Uterus (tissue), 2 donors: ENCODE measurements around the gene SH3RF3.

Experiments used
- POLR2A ChIP-seq, 2 donors: fragments of 450-650 bp; IDR thresholded peaks; one replicate each; pipeline ENCODE4 v1.6.1; 2016; ENCODE audit warnings: antibody characterized with exemption in 2 of 2, mild to moderate bottlenecking in 1 of 2, moderate library complexity in 1 of 2
- TF ChIP-seq, protein P1 (sequence below), 4 experiments: fragments of 200-600 bp in 2 of 4; fragments of 450-650 bp in 2 of 4; sonication (generic) in 2 of 4; IDR thresholded peaks; one replicate each; pipeline ENCODE4 v1.5.1; 2016 to 2019; ENCODE audit warnings: antibody characterized with exemption in 4 of 4, mild to moderate bottlenecking in 2 of 4, moderate library complexity in 1 of 4

DNA sequence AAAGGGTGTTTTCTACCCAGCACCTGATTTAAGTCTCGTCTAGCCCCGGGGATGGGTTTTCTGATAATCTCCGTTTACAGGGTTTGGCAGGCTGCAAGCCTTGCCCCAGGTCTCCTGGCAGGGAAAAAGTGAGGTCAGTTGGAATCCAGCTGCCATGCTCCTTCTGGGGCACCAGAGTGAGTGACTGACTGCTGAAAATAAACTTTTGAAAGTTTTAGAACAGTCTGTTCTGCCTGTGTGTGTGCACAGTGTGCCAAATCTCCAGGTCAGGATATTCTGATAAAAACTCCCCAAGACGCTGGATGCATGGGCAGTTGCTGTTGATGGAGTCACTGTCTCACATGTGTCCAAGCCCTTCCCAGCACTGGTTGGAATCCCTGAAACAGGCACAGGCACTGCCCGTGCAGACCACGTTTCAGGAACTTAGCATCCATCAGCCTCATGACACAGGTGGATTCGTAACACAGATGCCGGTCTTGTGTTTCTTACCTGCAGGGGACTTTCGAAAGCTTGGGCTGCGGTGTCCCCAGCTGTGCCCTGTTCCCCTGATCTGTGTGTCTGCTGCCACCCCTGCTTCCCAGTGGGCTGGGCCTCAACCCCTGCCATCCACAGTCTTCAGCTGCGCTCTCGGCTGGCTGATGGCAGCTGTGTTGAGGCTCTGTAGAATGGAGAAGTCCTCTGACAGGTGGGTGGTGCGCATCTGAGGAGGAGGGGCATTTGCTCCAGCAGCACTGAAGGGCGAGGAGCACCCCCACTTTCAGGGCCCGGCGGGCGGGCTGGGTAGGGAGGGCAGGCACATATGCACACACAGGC lies 65.0 kb downstream of the SH3RF3 start:
- TF ChIP-seq, protein P1, sequence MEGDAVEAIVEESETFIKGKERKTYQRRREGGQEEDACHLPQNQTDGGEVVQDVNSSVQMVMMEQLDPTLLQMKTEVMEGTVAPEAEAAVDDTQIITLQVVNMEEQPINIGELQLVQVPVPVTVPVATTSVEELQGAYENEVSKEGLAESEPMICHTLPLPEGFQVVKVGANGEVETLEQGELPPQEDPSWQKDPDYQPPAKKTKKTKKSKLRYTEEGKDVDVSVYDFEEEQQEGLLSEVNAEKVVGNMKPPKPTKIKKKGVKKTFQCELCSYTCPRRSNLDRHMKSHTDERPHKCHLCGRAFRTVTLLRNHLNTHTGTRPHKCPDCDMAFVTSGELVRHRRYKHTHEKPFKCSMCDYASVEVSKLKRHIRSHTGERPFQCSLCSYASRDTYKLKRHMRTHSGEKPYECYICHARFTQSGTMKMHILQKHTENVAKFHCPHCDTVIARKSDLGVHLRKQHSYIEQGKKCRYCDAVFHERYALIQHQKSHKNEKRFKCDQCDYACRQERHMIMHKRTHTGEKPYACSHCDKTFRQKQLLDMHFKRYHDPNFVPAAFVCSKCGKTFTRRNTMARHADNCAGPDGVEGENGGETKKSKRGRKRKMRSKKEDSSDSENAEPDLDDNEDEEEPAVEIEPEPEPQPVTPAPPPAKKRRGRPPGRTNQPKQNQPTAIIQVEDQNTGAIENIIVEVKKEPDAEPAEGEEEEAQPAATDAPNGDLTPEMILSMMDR (IDR thresholded peaks at IDR 0.05), result no peak
- no peak for TF ChIP-seq POLR2A (IDR thresholded peaks at IDR 0.05)
